Loucy (cell line): ENCODE data around the gene TNK1.
A peak's percentile ranks its signal among the peaks of the same experiment; 100 is the strongest.

Source experiments
- H2AFZ ChIP-seq: fragments of 200-600 bp; sonication (generic); 2 replicates; pipeline ENCODE4 v1.6.0; 2016; ENCODE audit warnings: antibody characterized with exemption, mild to moderate bottlenecking, low read length, moderate library complexity
- H3F3A ChIP-seq: fragments of 200-600 bp; 2 replicates; pipeline ENCODE4 v1.6.0; 2016; ENCODE audit warnings: antibody characterized with exemption, low read depth, mild to moderate bottlenecking
- H3K27me3 ChIP-seq: fragments of 200-600 bp; sonication (generic); 2 replicates; pipeline ENCODE4 v1.6.1; 2014; ENCODE audit warnings: low read length, mild to moderate bottlenecking; ENCODE audit not compliant: insufficient read depth, poor library complexity, severe bottlenecking
- H3K36me3 ChIP-seq: fragments of 200-600 bp; sonication (generic); 2 replicates; pipeline ENCODE4 v1.6.1; 2016; ENCODE audit warnings: low read length; ENCODE audit not compliant: insufficient read depth
- H3K4me1 ChIP-seq: fragments of 200-600 bp; sonication (generic); 2 replicates; pipeline ENCODE4 v1.5.1; 2014; ENCODE audit warnings: low read length, mild to moderate bottlenecking; ENCODE audit not compliant: insufficient read depth, poor library complexity, severe bottlenecking
- H3K4me2 ChIP-seq: fragments of 200-600 bp; sonication (generic); 2 replicates; pipeline ENCODE4 v1.6.0; 2014; ENCODE audit warnings: antibody characterized with exemption, low read length, low read depth, mild to moderate bottlenecking; ENCODE audit not compliant: poor library complexity, severe bottlenecking
- H3K4me3 ChIP-seq: fragments of 200-600 bp; sonication (generic); 2 replicates; pipeline ENCODE4 v1.5.1; 2014; ENCODE audit warnings: low read length, mild to moderate bottlenecking, mixed read lengths; ENCODE audit not compliant: poor library complexity, severe bottlenecking
- H3K79me2 ChIP-seq: fragments of 200-600 bp; sonication (generic); 2 replicates; pipeline ENCODE4 v1.6.1; 2014; ENCODE audit warnings: low read length; ENCODE audit not compliant: insufficient read depth
- H3K9ac ChIP-seq: fragments of 200-600 bp; sonication (generic); 2 replicates; pipeline ENCODE4 v1.6.0; 2014; ENCODE audit warnings: mild to moderate bottlenecking, low read depth, low read length, moderate library complexity; ENCODE audit not compliant: poor library complexity, severe bottlenecking
- H3K9me2 ChIP-seq: fragments of 200-600 bp; sonication (generic); replicated peaks from 2 replicates; pipeline ENCODE4 v1.6.1; 2016; ENCODE audit warnings: low read depth, low read length, mixed read lengths
- H3K9me3 ChIP-seq: fragments of 200-600 bp; sonication (generic); 2 replicates; pipeline ENCODE4 v1.6.1; 2014; ENCODE audit warnings: mild to moderate bottlenecking, antibody characterized with exemption, low read length, low read depth; ENCODE audit not compliant: insufficient read depth
- H4K20me1 ChIP-seq: fragments of 200-600 bp; sonication (generic); 2 replicates; pipeline ENCODE4 v1.6.0; 2014; ENCODE audit warnings: antibody characterized with exemption, low read length, mild to moderate bottlenecking; ENCODE audit not compliant: insufficient read depth, poor library complexity, severe bottlenecking
- EZH2phosphoT487 ChIP-seq: fragments of 200-600 bp; IDR thresholded peaks from 2 replicates; pipeline ENCODE4 v1.6.1; 2018; ENCODE audit warnings: antibody characterized with exemption, mild to moderate bottlenecking, moderate library complexity, borderline replicate concordance
- TF ChIP-seq, protein P1 (sequence below): fragments of 200-600 bp; sonication (generic); conservative IDR thresholded peaks from 2 replicates; pipeline ENCODE4 v1.5.1; 2014; ENCODE audit warnings: mild to moderate bottlenecking, antibody characterized with exemption, low read length

TNK1 gene

DNA sequence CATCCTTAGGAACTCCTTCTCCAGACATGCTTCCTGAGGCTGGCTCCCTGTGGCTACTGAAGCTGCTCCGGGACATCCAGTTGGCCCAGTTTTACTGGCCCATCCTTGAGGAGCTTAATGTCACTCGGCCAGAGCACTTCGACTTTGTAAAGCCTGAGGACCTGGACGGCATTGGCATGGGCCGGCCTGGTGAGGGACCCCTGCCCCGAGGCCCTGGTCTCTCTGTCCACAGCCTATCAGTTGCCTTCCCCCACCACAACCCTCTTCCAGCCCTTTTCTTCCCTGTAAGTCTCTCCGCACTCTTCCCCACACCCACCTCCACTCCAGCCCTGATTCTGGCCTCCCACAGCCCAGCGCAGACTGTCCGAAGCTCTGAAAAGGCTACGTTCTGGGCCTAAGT is 2.0 kb downstream of the TNK1 start:
- Histone ChIP-seq H3K27me3 (no peaks in the 10 kb centered on the region), H3K9me2 (no peaks in the 10 kb centered on the region), H3K4me1 (no peaks in the 10 kb centered on the region), H3K4me2 (no peak overlapping the region), H3F3A (no peaks in the 10 kb centered on the region), H3K79me2 (no peaks in the 10 kb centered on the region), H4K20me1 (no peaks in the 10 kb centered on the region), H3K9me3 (no peaks in the 10 kb centered on the region), H3K36me3 (no peaks in the 10 kb centered on the region), H3K4me3 (no peak overlapping the region), H2AFZ (no peak overlapping the region), H3K9ac (no peak overlapping the region)
- no peak for TF ChIP-seq EZH2phosphoT487
- TF ChIP-seq, protein P1, sequence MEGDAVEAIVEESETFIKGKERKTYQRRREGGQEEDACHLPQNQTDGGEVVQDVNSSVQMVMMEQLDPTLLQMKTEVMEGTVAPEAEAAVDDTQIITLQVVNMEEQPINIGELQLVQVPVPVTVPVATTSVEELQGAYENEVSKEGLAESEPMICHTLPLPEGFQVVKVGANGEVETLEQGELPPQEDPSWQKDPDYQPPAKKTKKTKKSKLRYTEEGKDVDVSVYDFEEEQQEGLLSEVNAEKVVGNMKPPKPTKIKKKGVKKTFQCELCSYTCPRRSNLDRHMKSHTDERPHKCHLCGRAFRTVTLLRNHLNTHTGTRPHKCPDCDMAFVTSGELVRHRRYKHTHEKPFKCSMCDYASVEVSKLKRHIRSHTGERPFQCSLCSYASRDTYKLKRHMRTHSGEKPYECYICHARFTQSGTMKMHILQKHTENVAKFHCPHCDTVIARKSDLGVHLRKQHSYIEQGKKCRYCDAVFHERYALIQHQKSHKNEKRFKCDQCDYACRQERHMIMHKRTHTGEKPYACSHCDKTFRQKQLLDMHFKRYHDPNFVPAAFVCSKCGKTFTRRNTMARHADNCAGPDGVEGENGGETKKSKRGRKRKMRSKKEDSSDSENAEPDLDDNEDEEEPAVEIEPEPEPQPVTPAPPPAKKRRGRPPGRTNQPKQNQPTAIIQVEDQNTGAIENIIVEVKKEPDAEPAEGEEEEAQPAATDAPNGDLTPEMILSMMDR = no peak

DNA sequence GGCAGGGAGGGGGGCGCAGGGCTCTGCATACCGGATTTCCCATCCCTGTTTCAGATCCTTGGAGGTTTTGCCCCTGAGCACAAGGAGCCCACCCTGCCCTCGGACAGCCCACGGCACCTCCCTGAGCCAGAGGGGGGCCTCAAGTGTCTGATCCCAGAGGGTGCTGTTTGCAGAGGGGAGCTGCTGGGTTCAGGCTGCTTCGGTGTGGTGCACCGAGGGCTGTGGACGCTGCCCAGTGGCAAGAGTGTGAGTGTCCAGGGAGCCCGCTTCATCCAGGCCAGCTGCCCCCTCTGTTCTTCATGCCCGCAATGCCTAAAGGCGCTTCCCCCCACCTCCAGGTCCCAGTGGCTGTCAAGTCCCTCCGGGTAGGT is 2.5 kb downstream of the TNK1 start:
- TF ChIP-seq, protein P1 = no peak
- no peak for TF ChIP-seq EZH2phosphoT487
- no peak overlapping the region for H3K9ac ChIP-seq
- no peak overlapping the region for H3K4me3 ChIP-seq
- no peaks in the 10 kb centered on the region for H3F3A ChIP-seq
- H3K9me3 ChIP-seq = no peaks in the 10 kb centered on the region
- no peak overlapping the region for H2AFZ ChIP-seq
- no peaks in the 10 kb centered on the region for H3K79me2 ChIP-seq
- H3K27me3 ChIP-seq = no peaks in the 10 kb centered on the region
- no peaks in the 10 kb centered on the region for H4K20me1 ChIP-seq
- no peaks in the 10 kb centered on the region for H3K36me3 ChIP-seq
- no peak overlapping the region for H3K4me2 ChIP-seq
- no peaks in the 10 kb centered on the region for H3K9me2 ChIP-seq
- no peaks in the 10 kb centered on the region for H3K4me1 ChIP-seq

DNA sequence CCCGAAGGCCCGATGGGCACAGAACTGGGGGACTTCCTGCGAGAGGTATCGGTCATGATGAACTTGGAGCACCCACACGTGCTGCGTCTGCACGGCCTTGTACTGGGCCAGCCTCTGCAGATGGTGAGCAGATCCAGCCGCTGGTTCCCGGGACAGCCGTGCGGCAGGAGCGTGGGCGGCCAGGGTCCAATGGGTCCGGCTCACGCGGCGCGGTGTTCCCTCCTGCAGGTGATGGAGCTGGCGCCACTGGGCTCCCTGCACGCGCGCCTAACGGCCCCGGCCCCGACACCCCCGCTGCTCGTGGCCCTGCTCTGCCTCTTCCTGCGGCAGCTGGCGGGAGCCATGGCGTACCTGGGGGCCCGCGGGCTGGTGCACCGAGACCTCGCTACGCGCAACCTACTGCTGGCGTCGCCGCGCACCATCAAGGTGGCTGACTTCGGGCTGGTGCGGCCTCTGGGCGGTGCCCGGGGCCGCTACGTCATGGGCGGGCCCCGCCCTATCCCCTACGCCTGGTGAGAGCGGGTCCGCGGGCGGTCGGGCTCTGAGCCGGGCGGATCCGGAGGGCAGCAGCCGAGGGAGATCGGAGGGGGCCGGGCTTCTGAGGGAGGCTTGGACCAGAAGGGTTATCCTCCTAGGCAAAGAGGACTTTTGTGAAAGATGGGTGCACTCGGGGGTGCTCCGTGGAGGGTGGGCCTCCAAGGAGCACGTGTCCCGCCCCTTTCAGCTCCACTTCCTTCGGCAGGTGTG is 3.0 kb downstream of the TNK1 start:
- Histone ChIP-seq H4K20me1 (no peaks in the 10 kb centered on the region), H3K79me2 (no peaks in the 10 kb centered on the region), H3F3A (no peaks in the 10 kb centered on the region), H3K9ac (no peak overlapping the region), H3K9me2 (no peaks in the 10 kb centered on the region), H3K4me3 (peak overlapping the region; percentile 57), H3K36me3 (no peaks in the 10 kb centered on the region), H3K9me3 (no peaks in the 10 kb centered on the region), H3K4me1 (no peaks in the 10 kb centered on the region), H3K27me3 (no peaks in the 10 kb centered on the region), H2AFZ (peak overlapping the region; percentile 59; the same call in 1 of the 2 replicates), H3K4me2 (peak overlapping the region; percentile 54)
- TF ChIP-seq, protein P1 = no peak
- no peak for TF ChIP-seq EZH2phosphoT487
